GM12875 (cell line): ENCODE data around the gene EFNA2.

ENCODE experiments used
- H3K4me3 ChIP-seq: one replicate; pipeline ENCODE4 v1.5.1; 2011; ENCODE audit warnings: low read depth, low read length, control low read depth
- CTCF ChIP-seq: IDR thresholded peaks from 2 replicates; pipeline ENCODE4 v1.5.1; 2011; ENCODE audit warnings: low read depth, mild to moderate bottlenecking, control low read depth, inconsistent platforms, low read length, moderate library complexity, borderline replicate concordance; ENCODE audit not compliant: insufficient read depth

Gene EFNA2

GRCh38 chr19:1239796-1240737 lies 45.6 kb upstream of the EFNA2 start:
- peak; percentile 97 for TF ChIP-seq CTCF
- no peak overlapping the region for H3K4me3 ChIP-seq

- no peak for TF ChIP-seq CTCF
- no peak overlapping the region for H3K4me3 ChIP-seq
Measured at GRCh38 chr19:1240925-1241324, 44.7 kb upstream of the EFNA2 start.

GRCh38 chr19:1241417-1242095 lies 44.1 kb upstream of the EFNA2 start, which contains the start of gene ATP5F1D:
ATP5F1D (plus strand) TSS chr19:1241751; CDS start chr19:1241851, 100 bp downstream.
- TF ChIP-seq CTCF: no peak
- peak within 1 kb of the TSS; percentile 80 for H3K4me3 ChIP-seq

- H3K4me3 ChIP-seq: no peak overlapping the region
- TF ChIP-seq CTCF: peak; percentile 96
Measured at GRCh38 chr19:1243768-1244692, 41.6 kb upstream of the EFNA2 start.

GRCh38 chr19:1244693-1245451 lies 40.8 kb upstream of the EFNA2 start:
- no peak for TF ChIP-seq CTCF
- H3K4me3 ChIP-seq: no peak overlapping the region
